Esophagus muscularis mucosa (tissue), 4 donors: ENCODE results near the gene CFAP74. TPM values are rescaled to one million over a fixed set of nuclear protein-coding genes. Genes with fewer than 3 reads are reported as not detected.

Experiments used
- DNase-seq: peaks from one replicate; pipeline ENCODE4 v3.0.0-alpha.2; 2017; ENCODE audit errors: extremely low spot score
- H3K27ac ChIP-seq, 4 donors: fragments of 200-600 bp; sonication (generic); replicated peaks in 1 of 4; 1 replicate in 3 of 4; 2 replicates in 1 of 4; pipeline ENCODE4 v1.5.1; 2016 to 2019; ENCODE audit warnings: mild to moderate bottlenecking in 1 of 4
- H3K27me3 ChIP-seq, 4 donors: fragments of 200-600 bp; sonication (generic); one replicate each; pipeline versions ENCODE4 v1.5.1 to v1.6.0; 2016 to 2019
- H3K36me3 ChIP-seq, 4 donors: fragments of 200-600 bp; sonication (generic); one replicate each; pipeline ENCODE4 v1.5.1; 2016 to 2019
- H3K4me1 ChIP-seq, 4 donors: fragments of 200-600 bp; sonication (generic); one replicate each; pipeline ENCODE4 v1.5.1; 2016 to 2019
- H3K4me3 ChIP-seq, 4 donors: fragments of 200-600 bp; sonication (generic); 1 replicate in 2 of 4; 2 replicates in 2 of 4; pipeline ENCODE4 v1.5.1; 2016 to 2019; ENCODE audit warnings: mild to moderate bottlenecking in 4 of 4, moderate library complexity in 1 of 4
- H3K9me3 ChIP-seq, 4 donors: fragments of 200-600 bp; sonication (generic); 1 replicate in 3 of 4; 2 replicates in 1 of 4; pipeline ENCODE4 v1.5.1; 2016 to 2019
- CTCF ChIP-seq, 3 experiments: fragments of 200-600 bp in 2 of 3; fragments of 450-650 bp in 1 of 3; sonication (generic) in 2 of 3; IDR thresholded peaks; one replicate each; pipeline ENCODE4 v1.5.1; 2017 to 2019; ENCODE audit warnings: antibody characterized with exemption in 3 of 3, mild to moderate bottlenecking in 2 of 3, moderate library complexity in 1 of 3
- EP300 ChIP-seq: sonication (generic); formaldehyde crosslinking; IDR thresholded peaks from one replicate; pipeline ENCODE4 v1.6.1; 2017; ENCODE audit warnings: antibody characterized with exemption
- POLR2A ChIP-seq: fragments of 450-650 bp; IDR thresholded peaks from one replicate; pipeline ENCODE4 v1.6.1; 2017; ENCODE audit warnings: antibody characterized with exemption, moderate library complexity, mild to moderate bottlenecking, low read depth
- POLR2AphosphoS5 ChIP-seq, 2 donors: sonication (generic); formaldehyde crosslinking; IDR thresholded peaks; one replicate each; pipeline ENCODE4 v1.6.1; 2017; ENCODE audit warnings: antibody characterized with exemption in 2 of 2
- WGBS: methylation state at CpG from one replicate; pipeline ENCODE4 v1.1.5; 2018; 5-methylcytosine and 5-hydroxymethylcytosine counted together
- intact Hi-C: fragments of 100-400 bp; cut with DNase I; formaldehyde crosslinking; loops from one replicate; pipeline ENCODE4 v1.15.1; 2023
- total RNA-seq, 4 donors: library from RNA; depleted of rRNA; stranded (reverse); fragments of >200 nt; gene quantifications; one replicate each; pipeline versions ENCODE4 v1.1.0 to v1.2.1, GENCODE V29; 2016

The CFAP74 gene
- total RNA-seq, 4 donors from 2014 or later: not detected

DNA sequence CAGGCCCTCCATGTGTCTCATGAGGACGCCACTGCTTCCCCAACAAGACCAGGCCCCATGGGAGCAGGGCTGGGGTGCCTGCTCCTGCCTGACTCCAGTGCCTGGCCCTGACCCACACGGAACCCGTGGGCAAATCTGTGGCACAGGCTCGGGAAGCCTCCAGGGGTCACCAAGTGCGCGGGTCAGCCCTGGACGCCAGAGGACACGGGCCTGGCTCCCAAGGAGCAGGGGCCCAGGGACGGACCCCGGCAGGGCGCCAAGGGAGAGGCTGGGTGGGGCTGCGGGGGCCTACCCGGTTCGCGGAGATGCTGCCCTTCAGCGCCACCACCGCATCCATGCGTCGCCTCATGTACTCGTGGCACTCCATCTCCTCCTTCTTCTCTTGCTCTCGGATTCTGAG is 31.9 kb downstream of the CFAP74 start:
- Histone ChIP-seq H3K4me1 (no peaks in the 10 kb centered on the region), H3K27me3 (peaks cover 0 to 84% (median 0%) of the 10 kb centered on the region in 4 donors), H3K27ac (no peak overlapping the region), H3K4me3 (no peak overlapping the region), H3K9me3 (no peaks in the 10 kb centered on the region), H3K36me3 (no peaks in the 10 kb centered on the region)
- no peak for TF ChIP-seq POLR2A
- TF ChIP-seq EP300: no peak
- TF ChIP-seq POLR2AphosphoS5 (IDR thresholded peaks at IDR 0.05): no peak
- no peak for TF ChIP-seq CTCF (IDR thresholded peaks at IDR 0.05)
- no peak for DNase-seq
- 95% methylated on average over 16 of the region's 21 CpGs for whole genome bisulfite sequencing
- intact Hi-C loops: no loop called here

DNA sequence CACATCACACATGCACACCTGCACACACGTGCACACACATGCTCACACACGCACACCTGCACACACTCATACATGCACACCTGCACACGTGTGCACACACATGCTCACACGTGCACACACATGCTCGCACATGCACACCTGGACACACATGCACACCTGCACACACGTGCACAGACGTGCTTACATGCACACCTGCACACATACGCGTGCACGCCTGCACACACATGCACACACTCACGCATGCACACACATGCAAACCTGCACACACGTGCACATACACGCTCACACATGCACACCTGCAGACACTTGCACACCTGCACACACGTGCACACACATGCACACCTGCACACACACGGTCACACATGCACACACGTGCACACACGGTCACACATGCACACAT is 32.6 kb downstream of the CFAP74 start:
- Histone ChIP-seq H3K9me3 (no peaks in the 10 kb centered on the region), H3K4me1 (no peaks in the 10 kb centered on the region), H3K36me3 (no peaks in the 10 kb centered on the region), H3K27ac (no peak overlapping the region), H3K4me3 (no peak overlapping the region), H3K27me3 (peaks cover 0 to 85% (median 0%) of the 10 kb centered on the region in 4 donors)
- DNase-seq: no peak
- WGBS: 89% methylated on average over 17 of the region's 17 CpGs
- intact Hi-C loops: no loop called here
- TF ChIP-seq EP300 (no peak), POLR2A (no peak), CTCF (IDR thresholded peaks at IDR 0.05) (no peak), POLR2AphosphoS5 (IDR thresholded peaks at IDR 0.05) (no peak)

DNA sequence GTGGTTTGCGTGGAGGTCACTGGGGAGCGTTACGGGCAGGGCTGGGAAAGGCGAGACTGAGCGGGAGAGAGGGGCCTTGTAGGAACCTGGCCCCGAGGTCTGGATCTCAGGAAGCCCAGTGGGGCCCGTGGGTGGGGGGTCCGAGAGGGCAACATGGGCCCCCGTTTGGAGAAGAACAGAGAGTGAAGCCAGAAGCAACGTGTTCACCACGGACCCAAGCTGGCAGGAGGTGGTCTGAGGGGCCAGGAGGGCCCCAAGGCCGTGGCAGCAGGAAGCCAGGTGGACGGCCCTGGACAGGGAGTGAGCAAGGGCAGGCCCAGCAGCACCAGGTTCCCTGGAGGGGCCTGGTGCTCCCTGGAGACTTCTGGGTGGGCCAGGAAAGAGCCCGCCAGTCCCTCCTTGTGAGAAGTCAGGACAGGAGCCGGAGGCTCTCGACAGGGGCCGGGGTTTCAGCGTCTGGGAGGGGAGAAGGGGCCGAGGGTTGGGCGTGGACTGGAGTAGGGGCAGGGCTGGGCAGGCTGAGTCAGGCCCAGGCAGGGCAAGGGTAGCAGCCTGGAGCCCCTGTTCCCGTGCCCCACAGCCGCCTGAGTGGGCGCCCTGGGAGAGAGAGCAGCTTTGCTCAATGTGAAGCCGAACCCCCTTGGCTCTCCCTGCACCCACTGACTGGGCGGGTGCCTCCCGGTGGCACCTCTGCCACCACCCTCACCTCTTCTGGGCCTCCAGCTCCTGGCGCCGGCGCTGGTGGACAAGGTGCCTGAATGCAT is 33.5 kb downstream of the CFAP74 start:
- intact Hi-C loops: no loop called here
- Histone ChIP-seq H3K27me3 (peaks cover 0 to 86% (median 2%) of the 10 kb centered on the region in 4 donors), H3K27ac (no peak overlapping the region), H3K4me3 (no peak overlapping the region), H3K4me1 (no peaks in the 10 kb centered on the region), H3K36me3 (no peaks in the 10 kb centered on the region), H3K9me3 (no peaks in the 10 kb centered on the region)
- WGBS: 75% methylated on average over 16 of the region's 29 CpGs
- no peak for DNase-seq
- no peak for TF ChIP-seq EP300
- TF ChIP-seq CTCF (IDR thresholded peaks at IDR 0.05): no peak
- no peak for TF ChIP-seq POLR2AphosphoS5 (IDR thresholded peaks at IDR 0.05)
- no peak for TF ChIP-seq POLR2A

DNA sequence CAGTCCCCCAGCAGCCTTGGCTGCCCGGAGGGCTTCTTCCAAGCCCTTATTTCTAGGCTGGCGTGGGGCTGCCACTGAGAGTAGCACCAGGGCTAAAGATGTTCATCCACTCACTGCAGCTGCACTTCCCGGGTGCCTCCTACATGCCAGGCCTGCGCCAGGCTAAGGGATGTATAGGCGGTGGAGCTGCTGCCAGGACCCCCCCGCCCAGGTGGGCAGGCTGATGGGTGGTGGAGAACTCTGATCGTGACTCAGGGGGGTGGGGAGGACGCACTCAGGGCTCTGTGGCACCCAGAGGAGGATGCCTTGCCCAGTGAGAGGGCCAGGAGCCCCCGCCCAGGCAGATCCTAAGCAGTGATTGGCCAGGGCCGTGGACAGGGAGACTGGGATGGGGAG is 34.1 kb downstream of the CFAP74 start:
- WGBS: 76% methylated on average over 5 of the region's 10 CpGs
- Histone ChIP-seq H3K4me1 (no peaks in the 10 kb centered on the region), H3K4me3 (no peak overlapping the region), H3K27me3 (peaks cover 0 to 86% (median 3%) of the 10 kb centered on the region in 4 donors), H3K36me3 (no peaks in the 10 kb centered on the region), H3K9me3 (no peaks in the 10 kb centered on the region), H3K27ac (no peak overlapping the region)
- no peak for DNase-seq
- intact Hi-C loops: no loop called here
- no peak for TF ChIP-seq POLR2A
- no peak for TF ChIP-seq CTCF (IDR thresholded peaks at IDR 0.05)
- TF ChIP-seq EP300: no peak
- TF ChIP-seq POLR2AphosphoS5 (IDR thresholded peaks at IDR 0.05): no peak
